ENCODE measurements around the gene EXOG.

- TF ChIP-seq POLR2A (IDR thresholded peaks at IDR 0.05; ENCODE audit: low read depth, low read length) (no peak), EZH2 (IDR thresholded peaks at IDR 0.05; ENCODE audit: borderline replicate concordance, low read depth, low read length, severe bottlenecking) (no peak), MAX (IDR thresholded peaks at IDR 0.05; ENCODE audit: insufficient read depth, insufficient read length) (no peak), MYC (IDR thresholded peaks at IDR 0.05; ENCODE audit: low read depth, low read length) (no peak)
- TF ChIP-seq, protein P1, sequence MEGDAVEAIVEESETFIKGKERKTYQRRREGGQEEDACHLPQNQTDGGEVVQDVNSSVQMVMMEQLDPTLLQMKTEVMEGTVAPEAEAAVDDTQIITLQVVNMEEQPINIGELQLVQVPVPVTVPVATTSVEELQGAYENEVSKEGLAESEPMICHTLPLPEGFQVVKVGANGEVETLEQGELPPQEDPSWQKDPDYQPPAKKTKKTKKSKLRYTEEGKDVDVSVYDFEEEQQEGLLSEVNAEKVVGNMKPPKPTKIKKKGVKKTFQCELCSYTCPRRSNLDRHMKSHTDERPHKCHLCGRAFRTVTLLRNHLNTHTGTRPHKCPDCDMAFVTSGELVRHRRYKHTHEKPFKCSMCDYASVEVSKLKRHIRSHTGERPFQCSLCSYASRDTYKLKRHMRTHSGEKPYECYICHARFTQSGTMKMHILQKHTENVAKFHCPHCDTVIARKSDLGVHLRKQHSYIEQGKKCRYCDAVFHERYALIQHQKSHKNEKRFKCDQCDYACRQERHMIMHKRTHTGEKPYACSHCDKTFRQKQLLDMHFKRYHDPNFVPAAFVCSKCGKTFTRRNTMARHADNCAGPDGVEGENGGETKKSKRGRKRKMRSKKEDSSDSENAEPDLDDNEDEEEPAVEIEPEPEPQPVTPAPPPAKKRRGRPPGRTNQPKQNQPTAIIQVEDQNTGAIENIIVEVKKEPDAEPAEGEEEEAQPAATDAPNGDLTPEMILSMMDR (IDR thresholded peaks at IDR 0.05; ENCODE audit: extremely low read depth in 1 of 2, insufficient read depth in 1 of 2, low read depth in 1 of 2, low read length in 2 of 2): no peak
Observed at GRCh38 chr3:38548154-38548931, 52.2 kb downstream of the EXOG start.
